ENCODE measurements around the gene COMMD4.

- no peak for TF ChIP-seq CEBPB (IDR thresholded peaks at IDR 0.05; ENCODE audit: borderline replicate concordance in 1 of 2, low read depth in 2 of 2, low read length in 2 of 2)
- no peak for TF ChIP-seq CTCF (IDR thresholded peaks at IDR 0.05 in 2 of 3, conservative IDR thresholded peaks at IDR 0.05 in 1 of 3; ENCODE audit: control insufficient read depth in 2 of 3, extremely low read depth in 1 of 3, insufficient read depth in 1 of 3, low read depth in 3 of 3, low read length in 3 of 3)
- no peak for TF ChIP-seq EP300 (IDR thresholded peaks at IDR 0.05; ENCODE audit: borderline replicate concordance in 1 of 2, control insufficient read depth in 1 of 2, low read depth in 2 of 2, low read length in 2 of 2)
- TF ChIP-seq POLR2A (IDR thresholded peaks at IDR 0.05; ENCODE audit: low read depth, low read length): no peak
Measured at GRCh38 chr15:75380773-75381172, 44.9 kb downstream of the COMMD4 start.

All from GM12878 (cell line).